GM19455 (cell line): ENCODE results near the gene SIGLEC11.
"Not testable (repeated sequence)": the region's sequence is repeated elsewhere in the genome, so short reads cannot be mapped to it uniquely, and the experiment has no call there.

ENCODE experiments used
- ATAC-seq: cut with Tn5 transposase; IDR thresholded peaks from one replicate; pipeline ENCODE4 v1.9.1; 2021; ENCODE audit not compliant: unreplicated experiment

SIGLEC11 gene

GRCh38 chr19:49960980-49961379 lies at the start of gene SIGLEC11:
Gene SIGLEC11 (minus strand): TSS chr19:49961172. CDS start chr19:49961081, 91 bp downstream.
- not testable (repeated sequence) for ATAC-seq

GRCh38 chr19:50008532-50008931 lies 47.6 kb upstream of the SIGLEC11 start:
- ATAC-seq, result no peak

GRCh38 chr19:50007947-50008346 lies 47.0 kb upstream of the SIGLEC11 start:
- ATAC-seq, result no peak

GRCh38 chr19:50007170-50007569 lies 46.2 kb upstream of the SIGLEC11 start:
- ATAC-seq, result no peak

- no peak for ATAC-seq
These were observed 44.5 kb upstream of the SIGLEC11 start for GRCh38 chr19:50005428-50005827.

- ATAC-seq, result no peak
These were observed 42.9 kb upstream of the SIGLEC11 start for GRCh38 chr19:50003810-50004419.

GRCh38 chr19:50003254-50003788 lies 42.3 kb upstream of the SIGLEC11 start:
- no peak for ATAC-seq

- no peak for ATAC-seq
These were observed 41.5 kb upstream of the SIGLEC11 start for GRCh38 chr19:50002386-50002960.

- no peak for ATAC-seq
These were observed 40.8 kb upstream of the SIGLEC11 start for GRCh38 chr19:50001775-50002174.

GRCh38 chr19:50000841-50001557 lies 40.0 kb upstream of the SIGLEC11 start:
- no peak for ATAC-seq

- no peak for ATAC-seq
These were observed 39.3 kb upstream of the SIGLEC11 start for GRCh38 chr19:50000038-50000840.

GRCh38 chr19:49999371-50000010 lies 38.5 kb upstream of the SIGLEC11 start:
- ATAC-seq, result no peak

GRCh38 chr19:49997709-49998108 lies 36.7 kb upstream of the SIGLEC11 start:
- ATAC-seq, result no peak

GRCh38 chr19:49988433-49988832 lies 27.5 kb upstream of the SIGLEC11 start:
- ATAC-seq, result no peak

GRCh38 chr19:49988007-49988406 lies 27.0 kb upstream of the SIGLEC11 start:
- no peak for ATAC-seq

GRCh38 chr19:49987159-49987698 lies 26.3 kb upstream of the SIGLEC11 start:
- no peak for ATAC-seq

- ATAC-seq, result no peak
These were observed 25.4 kb upstream of the SIGLEC11 start for GRCh38 chr19:49986354-49986753.

- ATAC-seq, result no peak
These were observed 24.9 kb upstream of the SIGLEC11 start for GRCh38 chr19:49985871-49986270.

- no peak for ATAC-seq
These were observed 23.5 kb upstream of the SIGLEC11 start for GRCh38 chr19:49984491-49984890.

- no peak for ATAC-seq
These were observed 22.8 kb upstream of the SIGLEC11 start for GRCh38 chr19:49983645-49984229.
